SKM-1 (cell line): ENCODE data around the gene GPR18.
"Not testable (repeated sequence)": the region's sequence is repeated elsewhere in the genome, so short reads cannot be mapped to it uniquely, and the experiment has no call there.

Experiments
- DNase-seq: peaks from one replicate; lab custom pipeline; 2025; ENCODE audit not compliant: unreplicated experiment; lab: John Stamatoyannopoulos, UW

GPR18 gene

GRCh38 chr13:99231721-99232120, 26.5 kb downstream of the GPR18 start:
- DNase-seq, result peak; percentile 6

GRCh38 chr13:99230991-99231390, 27.2 kb downstream of the GPR18 start:
- DNase-seq, result no peak

GRCh38 chr13:99230588-99230987, 27.6 kb downstream of the GPR18 start:
- not testable (repeated sequence) for DNase-seq

- DNase-seq, result no peak
Measured at GRCh38 chr13:99228737-99229691, 29.2 kb downstream of the GPR18 start.

- DNase-seq, result peak; percentile 34
Measured at GRCh38 chr13:99227909-99228688, 30.1 kb downstream of the GPR18 start.

- DNase-seq, result no peak
Measured at GRCh38 chr13:99227331-99227900, 30.8 kb downstream of the GPR18 start.

GRCh38 chr13:99226513-99226912, 31.7 kb downstream of the GPR18 start:
- no peak for DNase-seq

- DNase-seq, result peak; percentile 60
Measured at GRCh38 chr13:99225078-99225477, 33.1 kb downstream of the GPR18 start.

GRCh38 chr13:99224021-99224420, 34.2 kb downstream of the GPR18 start:
- no peak for DNase-seq

- DNase-seq, result no peak
Measured at GRCh38 chr13:99223587-99223986, 34.6 kb downstream of the GPR18 start.

GRCh38 chr13:99221567-99222239, 36.5 kb downstream of the GPR18 start:
- no peak for DNase-seq

GRCh38 chr13:99220199-99220935, 37.8 kb downstream of the GPR18 start:
- no peak for DNase-seq

- DNase-seq, result no peak
Measured at GRCh38 chr13:99218969-99219368, 39.2 kb downstream of the GPR18 start.

GRCh38 chr13:99218545-99218944, 39.6 kb downstream of the GPR18 start:
- DNase-seq, result no peak

- no peak for DNase-seq
Measured at GRCh38 chr13:99218126-99218525, 40.1 kb downstream of the GPR18 start.

- DNase-seq, result no peak
Measured at GRCh38 chr13:99217461-99218110, 40.6 kb downstream of the GPR18 start.

GRCh38 chr13:99215184-99215830, 42.9 kb downstream of the GPR18 start:
- DNase-seq, result no peak

GRCh38 chr13:99214731-99215130, 43.4 kb downstream of the GPR18 start:
- DNase-seq, result no peak

- no peak for DNase-seq
Measured at GRCh38 chr13:99214232-99214631, 43.9 kb downstream of the GPR18 start.
